ENCODE results near the gene ZP2.

Gene ZP2

DNA sequence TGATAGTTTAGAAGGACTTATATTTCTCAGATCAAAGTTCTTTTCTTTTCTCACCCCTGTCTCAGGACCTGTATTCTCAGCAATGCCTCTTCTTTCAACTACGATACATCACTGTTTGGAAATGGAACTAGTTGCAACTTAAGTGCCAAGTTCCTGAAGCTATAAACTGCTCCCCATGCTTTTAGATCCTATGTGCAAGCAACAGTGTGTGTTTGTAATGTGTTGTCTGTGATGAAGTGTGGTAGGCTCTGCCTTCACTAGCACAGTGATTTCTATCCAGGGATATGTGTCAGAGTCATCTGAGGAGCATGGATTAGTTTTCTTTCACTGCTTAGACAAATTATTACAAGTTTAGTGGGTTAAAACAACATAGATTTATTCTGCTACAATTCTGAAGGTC lies 18.4 kb downstream of the ZP2 start:
- Histone ChIP-seq H2BK120ac (ENCODE audit: low read depth, low read length) (no peak overlapping the region), H3K27me3 (ENCODE audit: control insufficient read depth in 1 of 2, insufficient read depth in 1 of 2, low read length in 2 of 2) (peaks cover 3 to 20% of the 10 kb centered on the region in 2 experiments), H3K18ac (ENCODE audit: low read depth in 1 of 2, low read length in 2 of 2) (no peak overlapping the region), H2AFZ (ENCODE audit: low read depth, low read length) (no peak overlapping the region), H4K91ac (ENCODE audit: low read length) (no peak overlapping the region), H2BK5ac (ENCODE audit: low read depth, low read length, poor library complexity, severe bottlenecking) (no peak overlapping the region), H3K36me3 (ENCODE audit: control insufficient read depth in 1 of 2, insufficient read depth in 2 of 2, low read depth in 1 of 2, low read length in 2 of 2) (no peaks in the 10 kb centered on the region), H3K79me1 (replicated peaks; ENCODE audit: low read length, poor library complexity, severe bottlenecking) (no peaks in the 10 kb centered on the region), H3K4me1 (ENCODE audit: control insufficient read depth, insufficient read depth, low read depth, low read length) (peaks cover 5% of the 10 kb centered on the region), H3K9me3 (ENCODE audit: control insufficient read depth, low read length) (no peaks in the 10 kb centered on the region), H3K14ac (ENCODE audit: low read length in 2 of 2) (no peak overlapping the region), H2BK12ac (ENCODE audit: low read length in 2 of 2) (no peak overlapping the region), H3K4me3 (ENCODE audit: insufficient read depth in 1 of 2, low read depth in 1 of 2, low read length in 2 of 2) (no peak overlapping the region), H3K4ac (ENCODE audit: low read depth in 1 of 2, low read length in 2 of 2) (no peak overlapping the region), H3K23ac (ENCODE audit: low read length in 2 of 2) (no peak overlapping the region), H2AK5ac (ENCODE audit: low read length, severe bottlenecking) (no peak overlapping the region), H4K8ac (ENCODE audit: low read length) (no peak overlapping the region), H2BK15ac (ENCODE audit: low read depth, poor library complexity, severe bottlenecking) (no peak overlapping the region), H3K4me2 (ENCODE audit: low read length, poor library complexity, severe bottlenecking) (no peak overlapping the region), H3K9ac (ENCODE audit: low read length) (no peak overlapping the region), H3K27ac (ENCODE audit: low read length, poor library complexity, severe bottlenecking) (no peak overlapping the region)
- 67% methylated on average over 1 of the region's 1 CpG for WGBS
- DNase-seq = no peak

DNA sequence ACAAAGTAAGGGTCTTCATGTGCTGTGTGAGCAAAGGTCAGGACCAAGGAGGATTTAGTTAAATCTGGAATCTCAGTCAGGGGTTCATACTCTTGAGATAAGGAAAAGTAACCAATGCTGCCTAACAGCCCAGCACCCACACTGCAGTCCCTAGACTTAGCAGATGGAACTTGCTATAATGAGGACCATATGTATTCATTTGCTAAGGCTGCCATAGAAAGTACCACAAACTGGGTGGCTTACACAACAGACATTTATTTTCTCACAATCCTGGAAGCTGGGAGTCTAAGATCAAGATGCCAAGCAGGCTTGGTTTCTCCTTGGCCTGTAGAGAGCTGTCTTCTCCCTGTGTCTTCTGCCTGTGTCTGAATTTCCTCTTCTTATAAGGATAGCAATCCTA lies 20.8 kb downstream of the ZP2 start:
- Histone ChIP-seq H3K9ac (ENCODE audit: low read length) (no peak overlapping the region), H3K9me3 (ENCODE audit: control insufficient read depth, low read length) (no peaks in the 10 kb centered on the region), H3K36me3 (ENCODE audit: control insufficient read depth in 1 of 2, insufficient read depth in 2 of 2, low read depth in 1 of 2, low read length in 2 of 2) (no peaks in the 10 kb centered on the region), H4K91ac (ENCODE audit: low read length) (no peak overlapping the region), H3K14ac (ENCODE audit: low read length in 2 of 2) (no peak overlapping the region), H3K79me1 (replicated peaks; ENCODE audit: low read length, poor library complexity, severe bottlenecking) (no peaks in the 10 kb centered on the region), H3K4me1 (ENCODE audit: control insufficient read depth, insufficient read depth, low read depth, low read length) (peaks cover 10% of the 10 kb centered on the region), H2AK5ac (ENCODE audit: low read length, severe bottlenecking) (no peak overlapping the region), H2BK5ac (ENCODE audit: low read depth, low read length, poor library complexity, severe bottlenecking) (no peak overlapping the region), H3K4me2 (ENCODE audit: low read length, poor library complexity, severe bottlenecking) (no peak overlapping the region), H3K27me3 (ENCODE audit: control insufficient read depth in 1 of 2, insufficient read depth in 1 of 2, low read length in 2 of 2) (peaks cover 0 to 6% of the 10 kb centered on the region in 2 experiments), H3K23ac (ENCODE audit: low read length in 2 of 2) (no peak overlapping the region), H3K4ac (ENCODE audit: low read depth in 1 of 2, low read length in 2 of 2) (no peak overlapping the region), H2BK15ac (ENCODE audit: low read depth, poor library complexity, severe bottlenecking) (no peak overlapping the region), H2AFZ (ENCODE audit: low read depth, low read length) (no peak overlapping the region), H3K18ac (ENCODE audit: low read depth in 1 of 2, low read length in 2 of 2) (no peak overlapping the region), H2BK120ac (ENCODE audit: low read depth, low read length) (no peak overlapping the region), H3K27ac (ENCODE audit: low read length, poor library complexity, severe bottlenecking) (no peak overlapping the region), H3K4me3 (ENCODE audit: insufficient read depth in 1 of 2, low read depth in 1 of 2, low read length in 2 of 2) (no peak overlapping the region), H4K8ac (ENCODE audit: low read length) (no peak overlapping the region), H2BK12ac (ENCODE audit: low read length in 2 of 2) (no peak overlapping the region)
- no peak for DNase-seq

DNA sequence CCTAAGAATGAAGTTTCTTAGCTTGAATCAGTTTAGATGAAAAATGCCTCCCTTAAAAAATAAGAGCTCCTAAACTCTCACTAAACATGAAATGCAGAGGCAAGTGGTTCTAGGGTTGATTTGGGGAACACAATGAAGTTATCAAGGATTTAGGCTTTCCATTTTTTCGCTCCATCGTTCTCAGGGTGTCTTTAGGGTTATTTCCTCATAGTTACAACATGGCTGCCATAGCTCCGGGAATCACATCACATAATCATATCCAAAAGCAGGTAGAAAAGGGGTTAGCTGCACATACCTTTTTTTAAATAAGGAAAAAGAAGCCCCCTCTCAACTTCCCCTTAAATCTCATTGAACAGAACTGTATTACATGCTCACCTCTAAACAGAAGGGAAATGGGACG lies 21.4 kb downstream of the ZP2 start:
- no peak overlapping the region for H3K18ac ChIP-seq (ENCODE audit: low read depth in 1 of 2, low read length in 2 of 2)
- H3K27ac ChIP-seq (ENCODE audit: low read length, poor library complexity, severe bottlenecking) = no peak overlapping the region
- no peaks in the 10 kb centered on the region for H3K36me3 ChIP-seq (ENCODE audit: control insufficient read depth in 1 of 2, insufficient read depth in 2 of 2, low read depth in 1 of 2, low read length in 2 of 2)
- H3K9ac ChIP-seq (ENCODE audit: low read length) = no peak overlapping the region
- H2AFZ ChIP-seq (ENCODE audit: low read depth, low read length) = no peak overlapping the region
- no peak overlapping the region for H2BK15ac ChIP-seq (ENCODE audit: low read depth, poor library complexity, severe bottlenecking)
- H2AK5ac ChIP-seq (ENCODE audit: low read length, severe bottlenecking) = no peak overlapping the region
- H2BK12ac ChIP-seq (ENCODE audit: low read length in 2 of 2) = no peak overlapping the region
- no peak overlapping the region for H4K8ac ChIP-seq (ENCODE audit: low read length)
- no peak overlapping the region for H3K4me2 ChIP-seq (ENCODE audit: low read length, poor library complexity, severe bottlenecking)
- H3K4me1 ChIP-seq (ENCODE audit: control insufficient read depth, insufficient read depth, low read depth, low read length) = peaks cover 10% of the 10 kb centered on the region
- no peak overlapping the region for H2BK5ac ChIP-seq (ENCODE audit: low read depth, low read length, poor library complexity, severe bottlenecking)
- peaks cover 0 to 6% of the 10 kb centered on the region in 2 experiments for H3K27me3 ChIP-seq (ENCODE audit: control insufficient read depth in 1 of 2, insufficient read depth in 1 of 2, low read length in 2 of 2)
- no peak overlapping the region for H3K4me3 ChIP-seq (ENCODE audit: insufficient read depth in 1 of 2, low read depth in 1 of 2, low read length in 2 of 2)
- H3K79me1 ChIP-seq (replicated peaks; ENCODE audit: low read length, poor library complexity, severe bottlenecking) = no peaks in the 10 kb centered on the region
- H3K9me3 ChIP-seq (ENCODE audit: control insufficient read depth, low read length) = no peaks in the 10 kb centered on the region
- DNase-seq = no peak
- H3K14ac ChIP-seq (ENCODE audit: low read length in 2 of 2) = no peak overlapping the region
- 100% methylated on average over 2 of the region's 4 CpGs for WGBS
- no peak overlapping the region for H4K91ac ChIP-seq (ENCODE audit: low read length)
- H3K23ac ChIP-seq (ENCODE audit: low read length in 2 of 2) = no peak overlapping the region
- no peak overlapping the region for H3K4ac ChIP-seq (ENCODE audit: low read depth in 1 of 2, low read length in 2 of 2)
- H2BK120ac ChIP-seq (ENCODE audit: low read depth, low read length) = no peak overlapping the region

DNA sequence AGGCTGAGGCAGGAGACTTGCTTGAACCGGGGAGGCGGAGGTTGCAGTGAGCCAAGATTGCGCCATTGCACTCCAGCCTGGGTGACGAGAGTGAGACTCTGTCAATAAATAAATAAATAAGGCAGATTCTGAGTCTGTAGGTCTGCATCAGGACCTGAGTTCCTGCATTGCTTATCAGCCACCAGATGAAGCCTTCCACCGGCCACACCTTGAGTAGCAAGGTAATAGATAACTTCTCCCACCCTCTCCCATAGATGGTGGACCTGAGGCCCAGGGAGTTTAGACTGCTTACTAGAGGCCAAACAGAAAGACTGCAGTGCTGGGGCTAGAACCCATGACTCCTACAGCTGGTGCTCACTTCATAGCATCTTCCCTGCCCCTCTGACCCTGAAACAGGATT lies 22.1 kb downstream of the ZP2 start:
- Histone ChIP-seq H4K8ac (ENCODE audit: low read length) (no peak overlapping the region), H3K27me3 (ENCODE audit: control insufficient read depth in 1 of 2, insufficient read depth in 1 of 2, low read length in 2 of 2) (peaks cover 0 to 1% of the 10 kb centered on the region in 2 experiments), H3K4me1 (ENCODE audit: control insufficient read depth, insufficient read depth, low read depth, low read length) (peaks cover 8% of the 10 kb centered on the region), H2AFZ (ENCODE audit: low read depth, low read length) (no peak overlapping the region), H3K36me3 (ENCODE audit: control insufficient read depth in 1 of 2, insufficient read depth in 2 of 2, low read depth in 1 of 2, low read length in 2 of 2) (no peaks in the 10 kb centered on the region), H2BK12ac (ENCODE audit: low read length in 2 of 2) (no peak overlapping the region), H3K9ac (ENCODE audit: low read length) (no peak overlapping the region), H2AK5ac (ENCODE audit: low read length, severe bottlenecking) (no peak overlapping the region), H2BK15ac (ENCODE audit: low read depth, poor library complexity, severe bottlenecking) (no peak overlapping the region), H4K91ac (ENCODE audit: low read length) (no peak overlapping the region), H2BK120ac (ENCODE audit: low read depth, low read length) (no peak overlapping the region), H3K4me3 (ENCODE audit: insufficient read depth in 1 of 2, low read depth in 1 of 2, low read length in 2 of 2) (no peak overlapping the region), H2BK5ac (ENCODE audit: low read depth, low read length, poor library complexity, severe bottlenecking) (no peak overlapping the region), H3K27ac (ENCODE audit: low read length, poor library complexity, severe bottlenecking) (no peak overlapping the region), H3K4ac (ENCODE audit: low read depth in 1 of 2, low read length in 2 of 2) (no peak overlapping the region), H3K14ac (ENCODE audit: low read length in 2 of 2) (no peak overlapping the region), H3K4me2 (ENCODE audit: low read length, poor library complexity, severe bottlenecking) (no peak overlapping the region), H3K79me1 (replicated peaks; ENCODE audit: low read length, poor library complexity, severe bottlenecking) (no peaks in the 10 kb centered on the region), H3K18ac (ENCODE audit: low read depth in 1 of 2, low read length in 2 of 2) (no peak overlapping the region), H3K9me3 (ENCODE audit: control insufficient read depth, low read length) (no peaks in the 10 kb centered on the region), H3K23ac (ENCODE audit: low read length in 2 of 2) (no peak overlapping the region)
- DNase-seq = no peak
- 100% methylated on average over 4 of the region's 5 CpGs for WGBS

All from mesenchymal stem cell (in vitro differentiated cells and primary cell).